Left renal pelvis (tissue), 4 donors: ENCODE measurements around the gene TXNL4A. TPM values are rescaled to one million over a fixed set of nuclear protein-coding genes. Genes with fewer than 3 reads are reported as not detected.
"Not testable (repeated sequence)": the region's sequence is repeated elsewhere in the genome, so short reads cannot be mapped to it uniquely, and the experiment has no call there.

Source experiments
- DNase-seq, 4 donors: peaks; one replicate each; pipeline ENCODE4 v3.0.0-alpha.2; 2013; ENCODE audit warnings: low read depth in 4 of 4, low spot score in 3 of 4
- polyA plus RNA-seq, 4 donors: library from polyadenylated mRNA; unstranded; fragments of 120-200 nt; gene quantifications; one replicate each; pipeline ENCODE4 v1.2.1, GENCODE V29; 2013; ENCODE audit not compliant: insufficient read length in 4 of 4

TXNL4A gene
- polyA plus RNA-seq, result 10 to 100 TPM; 73.3 to 97.3 (median 92.0) TPM

- DNase-seq, result peak; percentile 67 to 75 (median 72)
Observed at GRCh38 chr18:79988451-79989194, at the start of gene TXNL4A. Gene TXNL4A, minus strand, starts transcription at chr18:79988563. Its CDS starts 171 bp downstream, at chr18:79988392.

- DNase-seq, result no peak
Observed at GRCh38 chr18:80037300-80037699, 48.9 kb upstream of the TXNL4A start.

- DNase-seq, result no peak
Observed at GRCh38 chr18:80035997-80036396, 47.6 kb upstream of the TXNL4A start.

- DNase-seq, result no peak
Observed at GRCh38 chr18:80034852-80035406, 46.6 kb upstream of the TXNL4A start.

- peak; percentile 93 to 97 (median 94) for DNase-seq
Observed at GRCh38 chr18:80034068-80034851, 45.9 kb upstream of the TXNL4A start, which contains the start of gene RBFA. Gene RBFA, plus strand, starts transcription at chr18:80034434. Its CDS starts 62 bp downstream, at chr18:80034496.

GRCh38 chr18:80033181-80034067, 45.1 kb upstream of the TXNL4A start:
- peak in 3 of 4 donors; percentile 16 to 50 (median 39) for DNase-seq

- no peak for DNase-seq
Observed at GRCh38 chr18:80029690-80030089, 41.3 kb upstream of the TXNL4A start.

- DNase-seq, result not testable (repeated sequence)
Observed at GRCh38 chr18:80027719-80028118, 39.4 kb upstream of the TXNL4A start.

GRCh38 chr18:80026363-80026762, 38.0 kb upstream of the TXNL4A start:
- no peak for DNase-seq

- DNase-seq, result no peak
Observed at GRCh38 chr18:80023173-80023572, 34.8 kb upstream of the TXNL4A start.

- DNase-seq, result no peak
Observed at GRCh38 chr18:80022613-80023012, 34.2 kb upstream of the TXNL4A start.

- no peak for DNase-seq
Observed at GRCh38 chr18:80012714-80013113, 24.4 kb upstream of the TXNL4A start.

GRCh38 chr18:80011496-80012137, 23.3 kb upstream of the TXNL4A start:
- not testable (repeated sequence) for DNase-seq

- DNase-seq, result no peak
Observed at GRCh38 chr18:80010551-80010906, 22.2 kb upstream of the TXNL4A start.

- no peak for DNase-seq
Observed at GRCh38 chr18:80009661-80010550, 21.5 kb upstream of the TXNL4A start.

- DNase-seq, result no peak
Observed at GRCh38 chr18:80006724-80007123, 18.4 kb upstream of the TXNL4A start.

GRCh38 chr18:80004600-80005342, 16.4 kb upstream of the TXNL4A start:
- DNase-seq, result no peak

GRCh38 chr18:80002468-80002867, 14.1 kb upstream of the TXNL4A start:
- no peak for DNase-seq
